A549 (cell line): ENCODE results near the gene NFATC2.

Source experiments
- BHLHE40 ChIP-seq: IDR thresholded peaks from 2 replicates; pipeline ENCODE4 v1.6.1; 2012; ENCODE audit warnings: low read depth, low read length, inconsistent platforms
- CEBPB ChIP-seq, 2 experiments: fragments of >200 bp in 1 of 2; sonication (Bioruptor Twin) in 1 of 2; formaldehyde crosslinking in 1 of 2; IDR thresholded peaks; 2 replicates each; pipeline ENCODE4 v1.6.1; 2012 to 2016
- HDAC2 ChIP-seq: fragments of 200-600 bp; sonication (generic); IDR thresholded peaks from 2 replicates; pipeline ENCODE4 v1.6.1; 2016
- KDM1A ChIP-seq: fragments of 200-600 bp; sonication (generic); IDR thresholded peaks from 2 replicates; pipeline ENCODE4 v1.6.1; 2016; ENCODE audit warnings: low read depth, mild to moderate bottlenecking
- NR3C1 ChIP-seq: fragments of >200 bp; sonication (Bioruptor Twin); formaldehyde crosslinking; IDR thresholded peaks from 3 replicates; pipeline ENCODE4 v1.6.1; 2017
- POLR2A ChIP-seq: IDR thresholded peaks from 2 replicates; pipeline ENCODE4 v1.6.1; 2012; ENCODE audit warnings: mild to moderate bottlenecking, low read length
- POLR2AphosphoS2 ChIP-seq: conservative IDR thresholded peaks from 2 replicates; pipeline ENCODE4 v1.6.1; 2012; ENCODE audit warnings: low read length, improper control_type of control experiment, inconsistent platforms
- RCOR1 ChIP-seq: fragments of 150-350 bp; IDR thresholded peaks from 2 replicates; pipeline ENCODE4 v1.6.1; 2014; ENCODE audit warnings: antibody characterized with exemption, low read length, low read depth
- RFX5 ChIP-seq: fragments of 450-650 bp; IDR thresholded peaks from 2 replicates; pipeline ENCODE4 v1.7.1; 2014; ENCODE audit warnings: antibody characterized with exemption, mild to moderate bottlenecking, moderate library complexity
- TF ChIP-seq, protein P1 (sequence below): fragments of >200 bp; sonication (Bioruptor Twin); formaldehyde crosslinking; IDR thresholded peaks from 3 replicates; pipeline ENCODE4 v1.5.1; 2016
- TF ChIP-seq, protein P2 (sequence below): fragments of 150-350 bp; IDR thresholded peaks from 2 replicates; pipeline ENCODE4 v1.6.1; 2014; ENCODE audit warnings: low read depth, mild to moderate bottlenecking, low read length
- TF ChIP-seq, protein P3 (sequence below): fragments of 450-650 bp; IDR thresholded peaks from 2 replicates; pipeline ENCODE4 v1.6.1; 2014; ENCODE audit warnings: antibody characterized with exemption
- TF ChIP-seq, protein P4 (sequence below): IDR thresholded peaks from 2 replicates; pipeline ENCODE4 v1.6.1; 2012
- TF ChIP-seq, protein P5 (sequence below): fragments of >200 bp; sonication (Bioruptor Twin); formaldehyde crosslinking; IDR thresholded peaks from 3 replicates; pipeline ENCODE4 v1.6.1; 2016

DNA sequence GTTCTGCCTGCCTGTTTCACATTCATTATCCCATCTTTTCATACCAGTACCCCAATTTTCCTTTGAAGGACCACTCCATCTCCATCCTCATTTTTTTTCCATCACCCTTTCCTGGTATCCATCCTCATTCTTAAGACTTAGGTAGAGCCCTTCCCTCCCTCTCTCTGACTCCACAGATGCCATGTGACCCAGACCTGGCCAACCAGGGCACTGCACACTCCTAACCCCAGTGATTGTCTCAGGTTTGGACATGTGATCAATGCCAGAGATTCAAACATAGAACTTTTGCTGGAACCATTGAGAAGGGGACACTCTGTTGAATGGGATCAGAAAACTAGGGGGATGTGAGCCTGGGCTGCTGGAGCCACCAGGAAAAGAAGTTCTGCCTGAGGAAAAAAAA, 39.1 kb upstream of the NFATC2 start:
- TF ChIP-seq, protein P1, sequence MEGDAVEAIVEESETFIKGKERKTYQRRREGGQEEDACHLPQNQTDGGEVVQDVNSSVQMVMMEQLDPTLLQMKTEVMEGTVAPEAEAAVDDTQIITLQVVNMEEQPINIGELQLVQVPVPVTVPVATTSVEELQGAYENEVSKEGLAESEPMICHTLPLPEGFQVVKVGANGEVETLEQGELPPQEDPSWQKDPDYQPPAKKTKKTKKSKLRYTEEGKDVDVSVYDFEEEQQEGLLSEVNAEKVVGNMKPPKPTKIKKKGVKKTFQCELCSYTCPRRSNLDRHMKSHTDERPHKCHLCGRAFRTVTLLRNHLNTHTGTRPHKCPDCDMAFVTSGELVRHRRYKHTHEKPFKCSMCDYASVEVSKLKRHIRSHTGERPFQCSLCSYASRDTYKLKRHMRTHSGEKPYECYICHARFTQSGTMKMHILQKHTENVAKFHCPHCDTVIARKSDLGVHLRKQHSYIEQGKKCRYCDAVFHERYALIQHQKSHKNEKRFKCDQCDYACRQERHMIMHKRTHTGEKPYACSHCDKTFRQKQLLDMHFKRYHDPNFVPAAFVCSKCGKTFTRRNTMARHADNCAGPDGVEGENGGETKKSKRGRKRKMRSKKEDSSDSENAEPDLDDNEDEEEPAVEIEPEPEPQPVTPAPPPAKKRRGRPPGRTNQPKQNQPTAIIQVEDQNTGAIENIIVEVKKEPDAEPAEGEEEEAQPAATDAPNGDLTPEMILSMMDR: no peak
- TF ChIP-seq RFX5 (no peak), CEBPB (IDR thresholded peaks at IDR 0.05) (no peak), KDM1A (no peak), HDAC2 (no peak), POLR2AphosphoS2 (no peak), POLR2A (no peak), BHLHE40 (no peak), RCOR1 (no peak), NR3C1 (no peak)
- TF ChIP-seq, protein P2, sequence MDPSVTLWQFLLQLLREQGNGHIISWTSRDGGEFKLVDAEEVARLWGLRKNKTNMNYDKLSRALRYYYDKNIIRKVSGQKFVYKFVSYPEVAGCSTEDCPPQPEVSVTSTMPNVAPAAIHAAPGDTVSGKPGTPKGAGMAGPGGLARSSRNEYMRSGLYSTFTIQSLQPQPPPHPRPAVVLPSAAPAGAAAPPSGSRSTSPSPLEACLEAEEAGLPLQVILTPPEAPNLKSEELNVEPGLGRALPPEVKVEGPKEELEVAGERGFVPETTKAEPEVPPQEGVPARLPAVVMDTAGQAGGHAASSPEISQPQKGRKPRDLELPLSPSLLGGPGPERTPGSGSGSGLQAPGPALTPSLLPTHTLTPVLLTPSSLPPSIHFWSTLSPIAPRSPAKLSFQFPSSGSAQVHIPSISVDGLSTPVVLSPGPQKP: no peak
- TF ChIP-seq, protein P3, sequence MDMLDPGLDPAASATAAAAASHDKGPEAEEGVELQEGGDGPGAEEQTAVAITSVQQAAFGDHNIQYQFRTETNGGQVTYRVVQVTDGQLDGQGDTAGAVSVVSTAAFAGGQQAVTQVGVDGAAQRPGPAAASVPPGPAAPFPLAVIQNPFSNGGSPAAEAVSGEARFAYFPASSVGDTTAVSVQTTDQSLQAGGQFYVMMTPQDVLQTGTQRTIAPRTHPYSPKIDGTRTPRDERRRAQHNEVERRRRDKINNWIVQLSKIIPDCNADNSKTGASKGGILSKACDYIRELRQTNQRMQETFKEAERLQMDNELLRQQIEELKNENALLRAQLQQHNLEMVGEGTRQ: no peak
- TF ChIP-seq, protein P4, sequence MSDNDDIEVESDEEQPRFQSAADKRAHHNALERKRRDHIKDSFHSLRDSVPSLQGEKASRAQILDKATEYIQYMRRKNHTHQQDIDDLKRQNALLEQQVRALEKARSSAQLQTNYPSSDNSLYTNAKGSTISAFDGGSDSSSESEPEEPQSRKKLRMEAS: no peak
- TF ChIP-seq, protein P5, sequence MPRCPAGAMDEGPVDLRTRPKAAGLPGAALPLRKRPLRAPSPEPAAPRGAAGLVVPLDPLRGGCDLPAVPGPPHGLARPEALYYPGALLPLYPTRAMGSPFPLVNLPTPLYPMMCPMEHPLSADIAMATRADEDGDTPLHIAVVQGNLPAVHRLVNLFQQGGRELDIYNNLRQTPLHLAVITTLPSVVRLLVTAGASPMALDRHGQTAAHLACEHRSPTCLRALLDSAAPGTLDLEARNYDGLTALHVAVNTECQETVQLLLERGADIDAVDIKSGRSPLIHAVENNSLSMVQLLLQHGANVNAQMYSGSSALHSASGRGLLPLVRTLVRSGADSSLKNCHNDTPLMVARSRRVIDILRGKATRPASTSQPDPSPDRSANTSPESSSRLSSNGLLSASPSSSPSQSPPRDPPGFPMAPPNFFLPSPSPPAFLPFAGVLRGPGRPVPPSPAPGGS: no peak
